ENCODE measurements around the gene PRKCD. TPM values are rescaled to one million over a fixed set of nuclear protein-coding genes. Genes with fewer than 3 reads are reported as not detected.
"Not testable (repeated sequence)": the region's sequence is repeated elsewhere in the genome, so short reads cannot be mapped to it uniquely, and the experiment has no call there.

Gene PRKCD
- total RNA-seq, 1 experiment from 2014 or later, result 25.2 TPM

GRCh38 chr3:53147903-53148400 is 13.1 kb upstream of the PRKCD start:
- Mint-ChIP-seq H3K27me3 (ENCODE audit: unreplicated experiment) (no peaks in the 10 kb centered on the region), H3K36me3 (ENCODE audit: insufficient read depth, unreplicated experiment) (no peaks in the 10 kb centered on the region), H3K4me1 (ENCODE audit: low read depth, unreplicated experiment) (peaks cover 35% of the 10 kb centered on the region), H3K27ac (ENCODE audit: unreplicated experiment) (no peak overlapping the region), H3K4me3 (ENCODE audit: low read depth, unreplicated experiment) (no peak overlapping the region), H3K9me3 (ENCODE audit: low read depth, unreplicated experiment) (no peaks in the 10 kb centered on the region)
- no peak for TF ChIP-seq CTCF (IDR thresholded peaks at IDR 0.05; ENCODE audit: unreplicated experiment)
- no TSS peak for BruUV-seq (replicated peaks)
- CTCF ChIA-PET, result no interaction called here
- DNase-seq, result no peak
- intact Hi-C loops (cut with micrococcal nuclease; ENCODE audit: unreplicated experiment), result no loop called here

- no peaks in the 10 kb centered on the region for H3K36me3 Mint-ChIP-seq (ENCODE audit: insufficient read depth, unreplicated experiment)
- no peak for DNase-seq
- CTCF ChIA-PET, result no interaction called here
- H3K4me3 Mint-ChIP-seq (ENCODE audit: low read depth, unreplicated experiment), result no peak overlapping the region
- no peak for TF ChIP-seq CTCF (IDR thresholded peaks at IDR 0.05; ENCODE audit: unreplicated experiment)
- H3K4me1 Mint-ChIP-seq (ENCODE audit: low read depth, unreplicated experiment), result peaks cover 43% of the 10 kb centered on the region
- H3K27ac Mint-ChIP-seq (ENCODE audit: unreplicated experiment), result no peak overlapping the region
- no peaks in the 10 kb centered on the region for H3K27me3 Mint-ChIP-seq (ENCODE audit: unreplicated experiment)
- H3K9me3 Mint-ChIP-seq (ENCODE audit: low read depth, unreplicated experiment), result no peaks in the 10 kb centered on the region
- no TSS peak for BruUV-seq (replicated peaks)
- intact Hi-C loops (cut with micrococcal nuclease; ENCODE audit: unreplicated experiment), result no loop called here
Observed at GRCh38 chr3:53149006-53149690, 11.9 kb upstream of the PRKCD start.

GRCh38 chr3:53149699-53150098 is 11.3 kb upstream of the PRKCD start:
- no peaks in the 10 kb centered on the region for H3K36me3 Mint-ChIP-seq (ENCODE audit: insufficient read depth, unreplicated experiment)
- intact Hi-C loops (cut with micrococcal nuclease; ENCODE audit: unreplicated experiment), result no loop called here
- H3K27me3 Mint-ChIP-seq (ENCODE audit: unreplicated experiment), result no peaks in the 10 kb centered on the region
- H3K4me3 Mint-ChIP-seq (ENCODE audit: low read depth, unreplicated experiment), result no peak overlapping the region
- CTCF ChIA-PET, result no interaction called here
- no peaks in the 10 kb centered on the region for H3K9me3 Mint-ChIP-seq (ENCODE audit: low read depth, unreplicated experiment)
- no peak for DNase-seq
- TF ChIP-seq CTCF (IDR thresholded peaks at IDR 0.05; ENCODE audit: unreplicated experiment), result no peak
- no peak overlapping the region for H3K27ac Mint-ChIP-seq (ENCODE audit: unreplicated experiment)
- H3K4me1 Mint-ChIP-seq (ENCODE audit: low read depth, unreplicated experiment), result peaks cover 47% of the 10 kb centered on the region
- BruUV-seq (replicated peaks), result no TSS peak

- H3K27ac Mint-ChIP-seq (ENCODE audit: unreplicated experiment), result no peak overlapping the region
- H3K27me3 Mint-ChIP-seq (ENCODE audit: unreplicated experiment), result no peaks in the 10 kb centered on the region
- CTCF ChIA-PET, result no interaction called here
- no peak overlapping the region for H3K4me3 Mint-ChIP-seq (ENCODE audit: low read depth, unreplicated experiment)
- BruUV-seq (replicated peaks), result no TSS peak
- DNase-seq, result no peak
- intact Hi-C loops (cut with micrococcal nuclease; ENCODE audit: unreplicated experiment), result no loop called here
- no peak for TF ChIP-seq CTCF (IDR thresholded peaks at IDR 0.05; ENCODE audit: unreplicated experiment)
- H3K36me3 Mint-ChIP-seq (ENCODE audit: insufficient read depth, unreplicated experiment), result peaks cover 2% of the 10 kb centered on the region
- peaks cover 47% of the 10 kb centered on the region for H3K4me1 Mint-ChIP-seq (ENCODE audit: low read depth, unreplicated experiment)
- no peaks in the 10 kb centered on the region for H3K9me3 Mint-ChIP-seq (ENCODE audit: low read depth, unreplicated experiment)
Observed at GRCh38 chr3:53150247-53151085, 10.5 kb upstream of the PRKCD start.

- CTCF ChIA-PET; H3K27ac Mint-ChIP-seq (ENCODE audit: unreplicated experiment); H3K9me3 Mint-ChIP-seq (ENCODE audit: low read depth, unreplicated experiment); BruUV-seq (replicated peaks); intact Hi-C loops (cut with micrococcal nuclease; ENCODE audit: unreplicated experiment); H3K36me3 Mint-ChIP-seq (ENCODE audit: insufficient read depth, unreplicated experiment); H3K27me3 Mint-ChIP-seq (ENCODE audit: unreplicated experiment); H3K4me3 Mint-ChIP-seq (ENCODE audit: low read depth, unreplicated experiment); DNase-seq: not testable (repeated sequence)
- peaks cover 47% of the 10 kb centered on the region for H3K4me1 Mint-ChIP-seq (ENCODE audit: low read depth, unreplicated experiment)
Observed at GRCh38 chr3:53151086-53151438, 9.9 kb upstream of the PRKCD start.
